H9 (cell line): ENCODE measurements around the gene PPHLN1. TPM values are rescaled to one million over a fixed set of nuclear protein-coding genes. Genes with fewer than 3 reads are reported as not detected.

ENCODE experiments used
- DNase-seq: peaks from one replicate; pipeline ENCODE4 v3.0.0-alpha.2; 2017
- H2AFZ ChIP-seq: one replicate; pipeline ENCODE4 v1.6.1; 2013; ENCODE audit warnings: mild to moderate bottlenecking, low read length, control low read depth, moderate library complexity
- H2AK5ac ChIP-seq: 2 replicates; pipeline ENCODE4 v1.6.1; 2013; ENCODE audit warnings: low read length, control low read depth, mixed read lengths; ENCODE audit not compliant: insufficient read length
- H2BK120ac ChIP-seq: one replicate; pipeline ENCODE4 v1.6.1; 2013; ENCODE audit warnings: low read depth, mild to moderate bottlenecking, low read length, control low read depth, inconsistent platforms; ENCODE audit not compliant: poor library complexity, severe bottlenecking
- H2BK12ac ChIP-seq: 2 replicates; pipeline ENCODE4 v1.6.1; 2013; ENCODE audit warnings: low read length, control low read depth, mixed read lengths, low read depth; ENCODE audit not compliant: insufficient read length
- H2BK15ac ChIP-seq: 2 replicates; pipeline ENCODE4 v1.6.1; 2013; ENCODE audit warnings: low read depth, low read length, control low read depth
- H2BK20ac ChIP-seq: one replicate; pipeline ENCODE4 v1.6.1; 2013; ENCODE audit warnings: low read depth, mild to moderate bottlenecking, low read length, control low read depth, inconsistent platforms; ENCODE audit not compliant: poor library complexity, severe bottlenecking
- H2BK5ac ChIP-seq: 2 replicates; pipeline ENCODE4 v1.6.1; 2013; ENCODE audit warnings: low read length, control low read depth, mixed read lengths; ENCODE audit not compliant: insufficient read length
- H3K14ac ChIP-seq: 2 replicates; pipeline ENCODE4 v1.6.1; 2013; ENCODE audit warnings: low read length, control low read depth; ENCODE audit not compliant: insufficient read depth
- H3K18ac ChIP-seq: 2 replicates; pipeline ENCODE4 v1.6.1; 2013; ENCODE audit warnings: low read depth, mild to moderate bottlenecking, mixed read lengths, low read length, control low read depth; ENCODE audit not compliant: insufficient read length
- H3K23ac ChIP-seq: 2 replicates; pipeline ENCODE4 v1.6.1; 2013; ENCODE audit warnings: low read length, control low read depth, mixed read lengths, low read depth; ENCODE audit not compliant: insufficient read length
- H3K23me2 ChIP-seq: 2 replicates; pipeline ENCODE4 v1.6.1; 2013; ENCODE audit warnings: low read depth, mild to moderate bottlenecking, mixed read lengths, low read length, control low read depth; ENCODE audit not compliant: insufficient read length, poor library complexity, severe bottlenecking
- H3K27ac ChIP-seq: 2 replicates; pipeline ENCODE4 v1.5.1; 2013; ENCODE audit warnings: low read length, control low read depth, mixed read lengths, low read depth; ENCODE audit not compliant: insufficient read length
- H3K27me3 ChIP-seq: 2 replicates; pipeline ENCODE4 v1.6.1; 2013; ENCODE audit warnings: low read length, control low read depth, inconsistent platforms; ENCODE audit not compliant: insufficient read depth
- H3K4ac ChIP-seq: 2 replicates; pipeline ENCODE4 v1.6.1; 2013; ENCODE audit warnings: low read depth, mild to moderate bottlenecking, control low read depth, inconsistent platforms, low read length, moderate library complexity
- H3K4me1 ChIP-seq: 2 replicates; pipeline ENCODE4 v1.6.1; 2013; ENCODE audit warnings: low read length, control low read depth, inconsistent platforms; ENCODE audit not compliant: insufficient read depth
- H3K4me2 ChIP-seq: 2 replicates; pipeline ENCODE4 v1.6.1; 2013; ENCODE audit warnings: low read length, control low read depth, mixed read lengths; ENCODE audit not compliant: insufficient read length, insufficient read depth
- H3K56ac ChIP-seq: 2 replicates; pipeline ENCODE4 v1.6.1; 2013; ENCODE audit warnings: low read depth, mild to moderate bottlenecking, mixed read lengths, low read length, control low read depth; ENCODE audit not compliant: insufficient read length
- H3K79me1 ChIP-seq: 2 replicates; pipeline ENCODE4 v1.6.1; 2013; ENCODE audit warnings: low read depth, mild to moderate bottlenecking, moderate library complexity, low read length, control low read depth, inconsistent platforms; ENCODE audit not compliant: insufficient read depth, poor library complexity, severe bottlenecking
- H3K79me2 ChIP-seq: 2 replicates; pipeline ENCODE4 v1.6.1; 2013; ENCODE audit warnings: low read length, control low read depth, inconsistent platforms; ENCODE audit not compliant: insufficient read depth
- H3K9ac ChIP-seq: 2 replicates; pipeline ENCODE4 v1.6.1; 2013; ENCODE audit warnings: low read length, control low read depth, mixed read lengths; ENCODE audit not compliant: insufficient read length; ENCODE audit errors: extremely low read depth
- H3K9me3 ChIP-seq: one replicate; pipeline ENCODE4 v1.6.1; 2013; ENCODE audit warnings: low read depth, low read length, inconsistent platforms; ENCODE audit not compliant: control insufficient read depth
- H3T11ph ChIP-seq: one replicate; pipeline ENCODE4 v1.6.1; 2013; ENCODE audit warnings: mild to moderate bottlenecking, low read length, control low read depth, inconsistent platforms
- H4K20me1 ChIP-seq: one replicate; pipeline ENCODE4 v1.6.1; 2013; ENCODE audit not compliant: control insufficient read depth, insufficient read length, insufficient read depth
- H4K5ac ChIP-seq: 2 replicates; pipeline ENCODE4 v1.6.1; 2013; ENCODE audit warnings: low read depth, mild to moderate bottlenecking, mixed read lengths, low read length, control low read depth; ENCODE audit not compliant: insufficient read length
- H4K8ac ChIP-seq: replicated peaks from 2 replicates; pipeline ENCODE4 v1.6.1; 2013; ENCODE audit warnings: low read length, control low read depth, mixed read lengths, low read depth; ENCODE audit not compliant: insufficient read length
- H4K91ac ChIP-seq: 2 replicates; pipeline ENCODE4 v1.6.1; 2013; ENCODE audit warnings: low read depth, mild to moderate bottlenecking, moderate library complexity, mixed read lengths, low read length, control low read depth; ENCODE audit not compliant: insufficient read length
- H3K27ac Mint-ChIP-seq, 3 experiments: 2 replicates in 2 of 3; 3 replicates in 1 of 3; pipeline ENCODE4 v1.8.0; 2020 to 2021; ENCODE audit warnings: mixed read lengths in 3 of 3, mild to moderate bottlenecking in 1 of 3, moderate library complexity in 1 of 3
- H3K27me3 Mint-ChIP-seq: 2 replicates; pipeline ENCODE4 v1.8.0; 2021; ENCODE audit warnings: low read depth, mild to moderate bottlenecking, moderate library complexity, mixed read lengths
- H3K36me3 Mint-ChIP-seq, 3 experiments: 2 replicates in 2 of 3; 3 replicates in 1 of 3; pipeline ENCODE4 v1.8.0; 2020 to 2021; ENCODE audit warnings: low read depth in 3 of 3, mixed read lengths in 3 of 3; ENCODE audit not compliant: insufficient read depth in 1 of 3
- H3K4me1 Mint-ChIP-seq, 2 experiments: 2 replicates each; pipeline ENCODE4 v1.8.0; 2020; ENCODE audit warnings: mixed read lengths in 2 of 2
- H3K4me3 Mint-ChIP-seq, 2 experiments: 2 replicates in 1 of 2; 3 replicates in 1 of 2; pipeline ENCODE4 v1.8.0; 2020 to 2021; ENCODE audit warnings: mild to moderate bottlenecking in 2 of 2, mixed read lengths in 2 of 2, moderate library complexity in 1 of 2
- H3K9me3 Mint-ChIP-seq, 2 experiments: 2 replicates in 1 of 2; 3 replicates in 1 of 2; pipeline ENCODE4 v1.8.0; 2020; ENCODE audit warnings: mild to moderate bottlenecking in 2 of 2, mixed read lengths in 2 of 2, moderate library complexity in 1 of 2
- CTCF ChIP-seq: fragments of 200-600 bp; sonication (generic); conservative IDR thresholded peaks from 3 replicates; pipeline ENCODE4 v1.8.0; 2021; ENCODE audit warnings: antibody characterized with exemption, mild to moderate bottlenecking
- WGBS: extraction: QIAGEN DNeasy Blood & Tissue Kit; methylation state at CpG from one replicate; pipeline ENCODE4 v1.1.7; 2013; ENCODE audit warnings: missing lambda C conversion rate, low lambda C conversion rate, mixed read lengths; ENCODE audit not compliant: insufficient read length; ENCODE audit errors: extremely low coverage; 5-methylcytosine and 5-hydroxymethylcytosine counted together
- total RNA-seq: library from RNA; stranded (reverse); gene quantifications from 2 replicates; pipeline ENCODE4 v1.2.1, GENCODE V29; 2021

PPHLN1 gene
- total RNA-seq, 1 experiment from 2014 or later = 66.2 TPM

DNA sequence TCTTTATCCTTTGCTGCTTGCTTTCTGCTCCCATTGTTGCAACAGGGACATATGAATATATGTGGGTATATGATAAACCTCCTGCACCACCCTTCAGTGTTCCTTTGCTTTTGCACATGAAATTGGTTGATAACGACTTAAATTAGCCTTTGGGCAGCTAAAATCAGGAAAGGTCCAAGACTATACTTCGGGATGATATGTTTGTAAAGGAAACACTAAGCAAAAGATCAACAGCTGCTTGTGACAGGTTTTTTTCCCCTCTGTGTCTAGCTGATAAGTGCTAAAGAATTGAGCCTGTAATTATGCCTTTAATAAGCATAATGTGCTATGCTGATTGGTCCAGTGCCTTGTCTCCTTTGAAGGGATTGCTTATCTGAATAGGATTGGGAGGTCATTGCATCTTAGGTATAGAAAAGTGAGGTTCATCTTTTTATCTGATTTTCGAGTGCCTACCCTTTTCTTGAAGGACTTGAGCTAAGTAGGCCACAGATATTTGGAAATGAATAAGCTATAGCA is 59.4 kb downstream of the PPHLN1 start:
- Histone ChIP-seq H3T11ph (no peak overlapping the region), H4K20me1 (no peaks in the 10 kb centered on the region), H3K23ac (no peak overlapping the region), H3K27ac (no peak overlapping the region), H2BK120ac (no peak overlapping the region), H2BK12ac (no peak overlapping the region), H3K9me3 (no peaks in the 10 kb centered on the region), H3K79me1 (no peaks in the 10 kb centered on the region), H3K56ac (no peak overlapping the region), H4K91ac (no peak overlapping the region), H2BK15ac (no peak overlapping the region), H3K14ac (no peak overlapping the region), H4K8ac (no peak overlapping the region), H2BK5ac (no peak overlapping the region), H2AFZ (no peak overlapping the region), H2AK5ac (no peak overlapping the region), H3K4me1 (peaks cover 2% of the 10 kb centered on the region; the same call in 1 of the 2 replicates), H3K9ac (no peak overlapping the region), H3K79me2 (no peaks in the 10 kb centered on the region), H3K27me3 (no peaks in the 10 kb centered on the region), H3K18ac (no peak overlapping the region), H4K5ac (no peak overlapping the region), H3K23me2 (no peaks in the 10 kb centered on the region), H3K4me2 (no peak overlapping the region), H2BK20ac (no peak overlapping the region), H3K4ac (no peak overlapping the region)
- no peak overlapping the region for H3K4me3 Mint-ChIP-seq
- H3K4me1 Mint-ChIP-seq = peaks cover 18 to 20% of the 10 kb centered on the region in 2 experiments
- TF ChIP-seq CTCF = no peak
- DNase-seq = no peak
- no peaks in the 10 kb centered on the region for H3K9me3 Mint-ChIP-seq
- no peak overlapping the region; a peak in 2 of 7 replicates for H3K27ac Mint-ChIP-seq
- WGBS = no CpG with 5 or more reads among the region's 3 CpGs
- H3K36me3 Mint-ChIP-seq = peaks cover 12 to 32% (median 21%) of the 10 kb centered on the region in 3 experiments; a peak in 6 of 7 replicates
- no peaks in the 10 kb centered on the region for H3K27me3 Mint-ChIP-seq
